ENCODE results near the gene WHRN. TPM values are rescaled to one million over a fixed set of nuclear protein-coding genes. Genes with fewer than 3 reads are reported as not detected.

WHRN gene
- total RNA-seq (2022; extraction: Qiagen RNA extraction), result 4.0 to 8.9 TPM (median 7.4 TPM) in 5 replicates

DNA sequence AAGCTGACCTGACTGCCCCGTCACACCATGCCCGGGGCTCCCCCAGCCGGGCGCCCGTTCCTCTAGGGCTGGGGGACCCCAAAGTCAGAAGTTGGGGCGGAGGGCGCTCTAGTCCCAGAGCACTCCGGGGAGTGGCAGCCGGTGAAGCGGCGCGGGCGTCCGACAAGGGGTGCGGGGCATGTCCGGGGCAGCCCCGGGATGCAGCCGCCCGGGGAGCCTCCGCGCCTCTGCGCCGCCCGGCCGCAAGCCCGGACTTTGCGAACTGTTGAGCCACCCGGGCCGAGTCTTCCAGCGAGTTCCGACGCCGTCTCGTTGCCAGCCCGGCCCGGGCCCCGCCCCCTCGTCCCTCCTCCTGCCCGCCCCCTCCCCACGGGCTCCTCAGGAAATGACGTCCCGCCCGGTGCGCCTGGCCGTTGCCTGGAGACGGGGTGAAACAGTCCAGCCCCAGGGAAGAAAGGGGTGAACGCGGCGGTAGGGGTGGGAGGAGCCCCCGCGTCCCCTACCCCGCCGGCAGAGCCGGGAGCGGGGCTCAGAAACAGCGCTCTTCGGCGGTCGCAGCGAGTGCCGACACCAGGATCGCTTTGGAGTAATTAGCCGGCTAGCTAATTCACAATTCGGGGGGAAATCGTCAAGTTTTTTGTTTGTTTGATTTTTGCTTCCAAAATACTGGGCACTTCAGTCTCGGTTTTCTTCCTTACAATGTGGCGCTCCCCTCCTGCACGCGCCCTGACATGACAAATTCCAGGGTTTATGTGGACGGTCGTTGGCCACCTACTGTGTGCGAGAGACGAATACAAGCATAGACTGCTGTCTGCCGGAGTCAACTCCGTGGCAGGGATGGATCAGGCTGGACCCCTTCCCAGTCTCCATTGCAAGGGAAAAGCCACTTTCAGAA lies at the start of gene WHRN:
Gene WHRN (minus strand): TSS at position 287 of the 895 bp plus-strand sequence. CDS start 672 bp downstream, outside the sequence.

DNA sequence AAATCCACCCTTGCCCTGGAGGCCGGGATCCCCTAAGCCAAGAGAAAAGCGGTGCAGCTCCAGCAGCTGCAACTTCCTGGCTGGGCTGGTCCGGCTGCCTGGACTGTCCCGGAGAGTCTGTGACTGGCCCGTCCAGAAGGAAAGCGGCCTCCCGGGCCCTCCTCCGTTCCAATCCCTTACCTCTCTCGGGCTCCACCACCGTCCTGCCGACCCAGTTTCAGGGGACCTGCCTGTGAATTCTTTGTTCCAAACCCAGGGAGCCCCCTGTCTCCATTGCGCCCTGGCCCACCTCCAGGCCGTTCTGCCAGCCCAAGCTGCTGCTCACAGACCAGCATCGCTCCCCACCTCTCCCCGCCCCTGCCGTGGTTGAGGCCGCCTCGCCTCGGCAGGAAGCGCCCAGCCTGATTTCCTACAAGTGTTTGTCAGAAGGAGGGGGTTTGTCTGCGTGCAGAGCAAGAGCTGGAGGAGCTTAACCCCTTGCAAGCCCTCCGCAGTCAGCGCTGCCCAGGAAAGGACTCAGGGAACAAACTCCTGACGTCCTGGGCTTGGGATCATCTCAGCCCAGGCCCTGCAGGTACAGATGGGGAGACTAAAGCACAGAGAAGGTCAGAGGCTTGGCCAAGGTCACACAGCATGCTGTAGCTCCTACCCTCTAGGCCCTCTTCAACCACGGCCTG lies 117.5 kb downstream of the WHRN start, which contains the start of gene AKNA:
Gene AKNA (minus strand): TSS at position 303 of the 677 bp plus-strand sequence. CDS start 6,649 bp downstream, outside the sequence.

Other genes starting within 250 kb of the WHRN start
- 0.11 TPM in 1 of 5 replicates, not detected in the others for gene ORM1, start 182.4 kb downstream of the WHRN start, total RNA-seq (2022; extraction: Qiagen RNA extraction)
- gene ORM2, start 175.6 kb downstream of the WHRN start, total RNA-seq (2022; extraction: Qiagen RNA extraction), result not detected in 5 replicates
- 6.5 to 8.4 TPM (median 7.7 TPM) in 5 replicates for gene AKNA, start 117.5 kb downstream of the WHRN start, total RNA-seq (2022; extraction: Qiagen RNA extraction)
- 102 to 148 TPM (median 108 TPM) in 5 replicates for gene ATP6V1G1, start 82.3 kb upstream of the WHRN start, total RNA-seq (2022; extraction: Qiagen RNA extraction)
- 9.9 to 15.9 TPM (median 14.8 TPM) in 5 replicates for gene TMEM268, start 105.8 kb upstream of the WHRN start, total RNA-seq (2022; extraction: Qiagen RNA extraction)
- gene TEX53, start 152.3 kb upstream of the WHRN start, total RNA-seq (2022; extraction: Qiagen RNA extraction), result not detected in 5 replicates
- gene TEX48, start 176.7 kb upstream of the WHRN start, total RNA-seq (2022; extraction: Qiagen RNA extraction), result not detected in 5 replicates

Data from A549 treated with dexamethasone at 1 μM for 4 hours (cell line).